Right lobe of liver (tissue), 4 donors: ENCODE results near the gene APPL1.

ENCODE experiments used
- POLR2A ChIP-seq: fragments of 450-650 bp; IDR thresholded peaks from one replicate; pipeline ENCODE4 v1.6.1; 2017; ENCODE audit warnings: antibody characterized with exemption, mild to moderate bottlenecking
- TF ChIP-seq, protein P1 (sequence below), 4 donors: fragments of 200-600 bp in 3 of 4; fragments of 450-650 bp in 1 of 4; IDR thresholded peaks; one replicate each; pipeline versions ENCODE4 v1.5.1 to v1.8.0; 2016 to 2022; ENCODE audit warnings: antibody characterized with exemption in 4 of 4, mild to moderate bottlenecking in 2 of 4
- donor health status: DM: no; HTN: no; CAD: no.
- donor health status: DM: no; HTN: no; CAD: no.
- donor health status: DM: no; HTN: yes; CAD: no.

- TF ChIP-seq, protein P1, sequence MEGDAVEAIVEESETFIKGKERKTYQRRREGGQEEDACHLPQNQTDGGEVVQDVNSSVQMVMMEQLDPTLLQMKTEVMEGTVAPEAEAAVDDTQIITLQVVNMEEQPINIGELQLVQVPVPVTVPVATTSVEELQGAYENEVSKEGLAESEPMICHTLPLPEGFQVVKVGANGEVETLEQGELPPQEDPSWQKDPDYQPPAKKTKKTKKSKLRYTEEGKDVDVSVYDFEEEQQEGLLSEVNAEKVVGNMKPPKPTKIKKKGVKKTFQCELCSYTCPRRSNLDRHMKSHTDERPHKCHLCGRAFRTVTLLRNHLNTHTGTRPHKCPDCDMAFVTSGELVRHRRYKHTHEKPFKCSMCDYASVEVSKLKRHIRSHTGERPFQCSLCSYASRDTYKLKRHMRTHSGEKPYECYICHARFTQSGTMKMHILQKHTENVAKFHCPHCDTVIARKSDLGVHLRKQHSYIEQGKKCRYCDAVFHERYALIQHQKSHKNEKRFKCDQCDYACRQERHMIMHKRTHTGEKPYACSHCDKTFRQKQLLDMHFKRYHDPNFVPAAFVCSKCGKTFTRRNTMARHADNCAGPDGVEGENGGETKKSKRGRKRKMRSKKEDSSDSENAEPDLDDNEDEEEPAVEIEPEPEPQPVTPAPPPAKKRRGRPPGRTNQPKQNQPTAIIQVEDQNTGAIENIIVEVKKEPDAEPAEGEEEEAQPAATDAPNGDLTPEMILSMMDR (IDR thresholded peaks at IDR 0.05), result no peak
- TF ChIP-seq POLR2A, result no peak
Observed at GRCh38 chr3:57309769-57310360, 82.3 kb downstream of the APPL1 start.
